MM.1S (cell line): ENCODE results near the gene POLR3E.

ENCODE experiments used
- DNase-seq: peaks from one replicate; pipeline ENCODE4 v3.0.0-alpha.2; 2015
- H2AFZ ChIP-seq: fragments of 300-600 bp; sonication (generic); 2 replicates; pipeline ENCODE4 v1.6.0; 2016; ENCODE audit warnings: antibody characterized with exemption, low read length
- H3F3A ChIP-seq: fragments of 300-600 bp; sonication (generic); 2 replicates; pipeline ENCODE4 v1.6.1; 2016; ENCODE audit warnings: mild to moderate bottlenecking, antibody characterized with exemption, low read length, moderate library complexity, mixed read lengths; ENCODE audit not compliant: insufficient read depth
- H3K27ac ChIP-seq: fragments of 300-600 bp; sonication (generic); 2 replicates; pipeline ENCODE4 v1.5.1; 2016; ENCODE audit warnings: mild to moderate bottlenecking, low read length
- H3K27me3 ChIP-seq: fragments of 300-600 bp; sonication (generic); replicated peaks from 2 replicates; pipeline ENCODE4 v1.6.0; 2016; ENCODE audit warnings: low read length; ENCODE audit not compliant: insufficient read depth
- H3K36me3 ChIP-seq: fragments of 300-600 bp; sonication (generic); replicated peaks from 2 replicates; pipeline ENCODE4 v1.6.1; 2016; ENCODE audit warnings: mild to moderate bottlenecking, low read length, mixed read lengths; ENCODE audit not compliant: insufficient read depth
- H3K4me1 ChIP-seq: fragments of 300-600 bp; sonication (generic); 2 replicates; pipeline ENCODE4 v1.6.1; 2016; ENCODE audit warnings: low read length, mixed read lengths
- H3K4me2 ChIP-seq: fragments of 300-600 bp; sonication (generic); 2 replicates; pipeline ENCODE4 v1.6.0; 2016; ENCODE audit warnings: low read depth, low read length
- H3K4me3 ChIP-seq: fragments of 300-600 bp; sonication (generic); 2 replicates; pipeline ENCODE4 v1.5.1; 2016; ENCODE audit warnings: low read length, mixed read lengths
- H3K79me2 ChIP-seq: fragments of 300-600 bp; sonication (generic); 2 replicates; pipeline ENCODE4 v1.6.1; 2016; ENCODE audit warnings: mixed run types, low read length, mixed read lengths
- H3K9ac ChIP-seq: fragments of 300-600 bp; sonication (generic); 2 replicates; pipeline ENCODE4 v1.6.1; 2016; ENCODE audit warnings: low read length, mixed read lengths
- H3K9me2 ChIP-seq: fragments of 300-600 bp; sonication (generic); replicated peaks from 2 replicates; pipeline ENCODE4 v1.6.1; 2016; ENCODE audit warnings: mild to moderate bottlenecking, low read length, mixed read lengths; ENCODE audit not compliant: insufficient read depth
- H3K9me3 ChIP-seq: fragments of 300-600 bp; sonication (generic); replicated peaks from 2 replicates; pipeline ENCODE4 v1.6.1; 2016; ENCODE audit warnings: mild to moderate bottlenecking, low read length, mixed read lengths; ENCODE audit not compliant: insufficient read depth
- H4K20me1 ChIP-seq: fragments of 300-600 bp; sonication (generic); 2 replicates; pipeline ENCODE4 v1.6.1; 2016; ENCODE audit warnings: mild to moderate bottlenecking, low read length, moderate library complexity, mixed read lengths; ENCODE audit not compliant: insufficient read depth
- EZH2 ChIP-seq: fragments of 300-600 bp; sonication (generic); optimal IDR thresholded peaks from 2 replicates; pipeline ENCODE3; 2017; ENCODE audit warnings: low read depth, mild to moderate bottlenecking, antibody characterized with exemption, low read length, mixed read lengths
- EZH2phosphoT487 ChIP-seq: fragments of 300-600 bp; sonication (generic); IDR thresholded peaks from 2 replicates; pipeline ENCODE4 v1.6.1; 2018; ENCODE audit warnings: antibody characterized with exemption, low read length
- TF ChIP-seq, protein P1 (sequence below): fragments of 300-600 bp; sonication (generic); IDR thresholded peaks from 2 replicates; pipeline ENCODE4 v1.5.1; 2016; ENCODE audit warnings: antibody characterized with exemption, low read length, mixed read lengths

Gene POLR3E

DNA sequence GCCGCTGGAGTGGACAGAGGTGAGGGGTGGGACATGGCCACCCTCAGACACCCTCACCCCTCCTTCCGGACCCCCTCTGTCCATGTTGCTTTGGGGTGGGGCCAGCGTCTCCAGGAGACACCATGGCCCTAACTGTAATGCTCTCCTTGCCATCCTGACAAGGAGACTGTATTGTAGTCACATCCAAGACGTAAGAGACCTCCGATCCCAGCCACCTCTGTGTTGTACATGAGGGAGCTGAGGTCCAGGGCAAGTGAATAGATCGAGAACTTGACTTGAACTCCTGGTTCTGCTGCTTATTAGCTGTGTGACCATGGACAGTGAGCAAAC is 30.2 kb downstream of the POLR3E start:
- Histone ChIP-seq H3K9me2 (no peaks in the 10 kb centered on the region), H3K27me3 (no peaks in the 10 kb centered on the region), H4K20me1 (no peaks in the 10 kb centered on the region), H3K9ac (no peak overlapping the region), H3K79me2 (no peaks in the 10 kb centered on the region), H3K36me3 (no peaks in the 10 kb centered on the region; the same call in 1 of the 2 replicates), H3K4me3 (no peak overlapping the region), H3K4me2 (no peak overlapping the region), H3K9me3 (no peaks in the 10 kb centered on the region), H3F3A (no peaks in the 10 kb centered on the region), H3K27ac (no peak overlapping the region), H2AFZ (no peak overlapping the region), H3K4me1 (no peaks in the 10 kb centered on the region)
- TF ChIP-seq EZH2 (no peak), EZH2phosphoT487 (no peak)
- TF ChIP-seq, protein P1, sequence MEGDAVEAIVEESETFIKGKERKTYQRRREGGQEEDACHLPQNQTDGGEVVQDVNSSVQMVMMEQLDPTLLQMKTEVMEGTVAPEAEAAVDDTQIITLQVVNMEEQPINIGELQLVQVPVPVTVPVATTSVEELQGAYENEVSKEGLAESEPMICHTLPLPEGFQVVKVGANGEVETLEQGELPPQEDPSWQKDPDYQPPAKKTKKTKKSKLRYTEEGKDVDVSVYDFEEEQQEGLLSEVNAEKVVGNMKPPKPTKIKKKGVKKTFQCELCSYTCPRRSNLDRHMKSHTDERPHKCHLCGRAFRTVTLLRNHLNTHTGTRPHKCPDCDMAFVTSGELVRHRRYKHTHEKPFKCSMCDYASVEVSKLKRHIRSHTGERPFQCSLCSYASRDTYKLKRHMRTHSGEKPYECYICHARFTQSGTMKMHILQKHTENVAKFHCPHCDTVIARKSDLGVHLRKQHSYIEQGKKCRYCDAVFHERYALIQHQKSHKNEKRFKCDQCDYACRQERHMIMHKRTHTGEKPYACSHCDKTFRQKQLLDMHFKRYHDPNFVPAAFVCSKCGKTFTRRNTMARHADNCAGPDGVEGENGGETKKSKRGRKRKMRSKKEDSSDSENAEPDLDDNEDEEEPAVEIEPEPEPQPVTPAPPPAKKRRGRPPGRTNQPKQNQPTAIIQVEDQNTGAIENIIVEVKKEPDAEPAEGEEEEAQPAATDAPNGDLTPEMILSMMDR: no peak
- no peak for DNase-seq

DNA sequence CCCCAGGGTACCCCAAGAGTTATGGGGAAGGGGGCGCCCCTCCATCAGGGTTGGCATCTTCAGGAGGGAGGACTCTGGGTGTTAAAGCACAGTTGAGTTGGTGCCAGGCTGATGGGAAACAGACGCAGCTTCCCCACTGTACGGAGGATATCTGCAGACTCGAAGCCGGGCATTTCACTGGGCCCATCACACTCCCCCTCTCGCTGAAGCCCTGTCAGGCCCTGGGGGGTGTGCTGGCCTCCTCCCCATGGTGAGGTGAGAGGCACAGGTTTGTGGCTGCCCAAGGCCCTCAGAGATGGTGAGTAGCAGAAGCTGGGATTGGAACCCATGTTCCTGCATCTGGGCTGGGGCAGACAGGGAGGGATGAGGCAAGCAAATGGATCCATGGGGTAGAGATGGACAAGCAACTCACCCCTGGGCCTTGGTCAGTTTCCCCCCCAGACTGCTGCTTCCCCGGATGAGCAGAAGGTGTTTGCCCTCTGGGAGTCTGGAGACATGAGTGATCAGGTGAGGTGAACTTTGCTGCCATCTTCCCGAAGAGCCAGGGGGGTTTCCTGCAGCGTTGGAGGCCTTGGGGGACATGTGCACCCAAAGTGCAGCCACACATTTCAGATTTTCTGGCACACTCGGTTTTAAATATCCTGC is 31.0 kb downstream of the POLR3E start:
- Histone ChIP-seq H3K9me3 (no peaks in the 10 kb centered on the region), H3K4me2 (no peak overlapping the region), H3F3A (no peaks in the 10 kb centered on the region), H3K9ac (no peak overlapping the region), H3K9me2 (no peaks in the 10 kb centered on the region), H3K4me3 (no peak overlapping the region), H3K36me3 (no peaks in the 10 kb centered on the region; the same call in 1 of the 2 replicates), H3K27me3 (no peaks in the 10 kb centered on the region), H3K27ac (no peak overlapping the region), H3K79me2 (no peaks in the 10 kb centered on the region), H2AFZ (no peak overlapping the region), H4K20me1 (no peaks in the 10 kb centered on the region), H3K4me1 (no peaks in the 10 kb centered on the region)
- TF ChIP-seq EZH2phosphoT487 (no peak), EZH2 (no peak)
- TF ChIP-seq, protein P1: no peak
- no peak for DNase-seq

DNA sequence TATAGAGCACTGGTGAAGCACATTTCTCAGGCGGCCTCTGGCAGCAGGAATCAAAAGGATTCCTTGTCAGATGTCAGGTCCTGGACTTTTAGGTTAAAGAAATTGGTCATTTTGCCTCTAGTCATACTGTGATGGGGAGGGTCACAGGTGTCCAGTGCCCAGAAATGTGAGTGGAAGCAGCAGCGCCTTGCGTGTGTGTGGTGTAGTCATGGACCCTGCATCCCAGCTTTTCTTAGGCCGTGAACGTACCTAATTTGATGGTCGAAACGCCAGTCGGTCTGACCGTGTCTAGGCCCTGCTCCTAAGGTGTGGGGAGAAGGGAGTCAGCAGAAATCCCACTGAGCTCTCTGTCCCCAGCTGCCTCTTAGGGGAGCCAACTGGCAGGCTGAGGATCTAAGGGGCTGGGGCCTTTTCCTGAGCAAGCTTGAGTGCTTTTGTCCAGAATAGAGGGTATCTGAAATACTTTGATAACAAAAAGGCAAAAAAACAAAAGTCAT is 32.0 kb downstream of the POLR3E start:
- H3K9me3 ChIP-seq: no peaks in the 10 kb centered on the region
- no peak overlapping the region for H2AFZ ChIP-seq
- H4K20me1 ChIP-seq: no peaks in the 10 kb centered on the region
- no peak overlapping the region for H3K4me3 ChIP-seq
- H3K4me1 ChIP-seq: no peaks in the 10 kb centered on the region
- no peaks in the 10 kb centered on the region for H3K27me3 ChIP-seq
- H3K9ac ChIP-seq: no peak overlapping the region
- no peak overlapping the region for H3K4me2 ChIP-seq
- DNase-seq: no peak
- peaks cover 8% of the 10 kb centered on the region for H3K36me3 ChIP-seq
- H3K27ac ChIP-seq: no peak overlapping the region
- no peaks in the 10 kb centered on the region for H3K9me2 ChIP-seq
- TF ChIP-seq EZH2: no peak
- no peak for TF ChIP-seq EZH2phosphoT487
- TF ChIP-seq, protein P1: no peak
- H3F3A ChIP-seq: no peaks in the 10 kb centered on the region
- no peaks in the 10 kb centered on the region for H3K79me2 ChIP-seq
